GM10248 (cell line): ENCODE results near the gene HACL1.
A peak's percentile ranks its signal among the peaks of the same experiment; 100 is the strongest.
"Not testable (repeated sequence)": the region's sequence is repeated elsewhere in the genome, so short reads cannot be mapped to it uniquely, and the experiment has no call there.

Experiments used
- CTCF ChIA-PET: fragments of 300-600 bp; sonication (Branson Sonifier 250); formaldehyde crosslinking; extraction: SDS; loops from one replicate; lab custom pipeline; 2021; ENCODE audit warnings: antibody characterized with exemption; lab: Yijun Ruan, JAX
- POLR2A ChIA-PET: fragments of 350-650 bp; sonication (Branson Sonifier 250); formaldehyde crosslinking; extraction: SDS; loops from one replicate; lab custom pipeline; 2020; ENCODE audit warnings: antibody characterized with exemption; lab: Yijun Ruan, JAX
- DNase-seq: peaks from one replicate; pipeline ENCODE4 v3.0.0; 2012; ENCODE audit errors: extremely low spot score
- CTCF ChIP-seq: IDR thresholded peaks from 2 replicates; pipeline ENCODE4 v1.5.1; 2012; ENCODE audit warnings: mild to moderate bottlenecking, low read depth; ENCODE audit errors: extremely low read depth, missing control alignments, control extremely low read depth

The HACL1 gene

GRCh38 chr3:15538345-15538744, 63.0 kb downstream of the HACL1 start:
- no peak for TF ChIP-seq CTCF
- POLR2A ChIA-PET = no interaction called here
- CTCF ChIA-PET = no interaction called here
- DNase-seq = no peak

GRCh38 chr3:15536856-15537255, 64.5 kb downstream of the HACL1 start:
- CTCF ChIA-PET = no interaction called here
- POLR2A ChIA-PET = no interaction called here
- TF ChIP-seq CTCF = no peak
- no peak for DNase-seq

- ChIA-PET CTCF (interaction anchor here (1.1 to 2.1 kb wide), 5 partner anchors 9 to 332 kb away, joined by 3 to 9 read pairs (median 5); partner anchors contain the start of gene COLQ), POLR2A (no interaction called here)
- peak; percentile 45 for DNase-seq
- no peak for TF ChIP-seq CTCF
Observed at GRCh38 chr3:15535732-15536131, 65.6 kb downstream of the HACL1 start.

- DNase-seq, POLR2A ChIA-PET: not testable (repeated sequence)
- CTCF ChIA-PET = interaction anchor here (1.0 to 1.8 kb wide), 2 partner anchors 18 to 26 kb away, joined by 3 read pairs; no protein-coding TSS in a partner anchor
Observed at GRCh38 chr3:15532614-15533013, 68.8 kb downstream of the HACL1 start.

- no peak for TF ChIP-seq CTCF
- CTCF ChIA-PET = interaction anchor here (1.0 to 1.5 kb wide), 3 partner anchors 11 to 25 kb away, joined by 3 to 4 read pairs (median 3); no protein-coding TSS in a partner anchor
- POLR2A ChIA-PET = no interaction called here
- no peak for DNase-seq
Observed at GRCh38 chr3:15531346-15531745, 70.0 kb downstream of the HACL1 start.

- no peak for TF ChIP-seq CTCF
- ChIA-PET CTCF (interaction anchor here (0.7 to 4.4 kb wide), 4 partner anchors 9 to 19 kb away, joined by 3 to 23 read pairs (median 10); no protein-coding TSS in a partner anchor), POLR2A (interaction anchor here (0.5 kb wide), 1 partner anchor 78 kb away, joined by 6 read pairs; no protein-coding TSS in a partner anchor)
Observed at GRCh38 chr3:15528854-15529537, 72.4 kb downstream of the HACL1 start.

GRCh38 chr3:15527031-15527459, 74.3 kb downstream of the HACL1 start:
- ChIA-PET CTCF (interaction anchor here (0.8 to 4.4 kb wide), 10 partner anchors 9 to 460 kb away, joined by 3 to 23 read pairs (median 4); no protein-coding TSS in a partner anchor), POLR2A (no interaction called here)
- DNase-seq = no peak
- peak; percentile 9 for TF ChIP-seq CTCF

More at GRCh38 chr3:15528854-15529537, 72.4 kb downstream of the HACL1 start:
- DNase-seq = no peak
